NB4 (cell line): Measurements from ENCODE around the gene MRPS30.

Source experiments
- CTCF ChIP-seq: IDR thresholded peaks from one replicate; pipeline ENCODE4 v1.5.1; 2012; ENCODE audit warnings: low read depth, low read length
- MAX ChIP-seq: IDR thresholded peaks from 2 replicates; pipeline ENCODE4 v1.6.1; 2011; ENCODE audit warnings: low read depth, low read length

- no peak for TF ChIP-seq CTCF
- TF ChIP-seq MAX = no peak
Observed at GRCh38 chr5:44842496-44843282, 33.9 kb downstream of the MRPS30 start.
